OCI-LY3 (cell line): ENCODE data around the gene CASP12.
A peak's percentile ranks its signal among the peaks of the same experiment; 100 is the strongest.

Experiments used
- H2AFZ ChIP-seq: fragments of 200-600, 300-600 bp; shearing (Covaris generic); 2 replicates; pipeline ENCODE4 v1.6.0; 2014; ENCODE audit warnings: antibody characterized with exemption, low read depth, low read length
- H3K27ac ChIP-seq: fragments of 200-600, 300-600 bp; sonication (generic); 2 replicates; pipeline ENCODE4 v1.5.1; 2014; ENCODE audit warnings: mild to moderate bottlenecking, low read length, moderate library complexity, mixed read lengths
- H3K27me3 ChIP-seq: fragments of 200-600, 300-600 bp; sonication (generic); 2 replicates; pipeline ENCODE4 v1.6.1; 2014; ENCODE audit warnings: low read depth, low read length, mixed read lengths
- H3K36me3 ChIP-seq: fragments of 200-600, 300-600 bp; sonication (generic); replicated peaks from 2 replicates; pipeline ENCODE3; 2014; ENCODE audit warnings: low read depth, low read length, mixed read lengths
- H3K4me1 ChIP-seq: fragments of 300-600, 200-600 bp; sonication (generic); 2 replicates; pipeline ENCODE4 v1.6.1; 2014; ENCODE audit warnings: low read length, mixed read lengths
- H3K4me2 ChIP-seq: fragments of 200-600, 300-600 bp; sonication (generic); 2 replicates; pipeline ENCODE4 v1.6.1; 2014; ENCODE audit warnings: low read length, mixed read lengths
- H3K4me3 ChIP-seq: fragments of 300-600, 200-600 bp; sonication (generic); 2 replicates; pipeline ENCODE4 v1.5.1; 2014; ENCODE audit warnings: antibody characterized with exemption, mild to moderate bottlenecking, low read length, moderate library complexity
- H3K79me2 ChIP-seq: fragments of 300-600, 200-600 bp; shearing (Covaris generic); 2 replicates; pipeline ENCODE4 v1.6.1; 2014; ENCODE audit warnings: mild to moderate bottlenecking, low read length, mixed read lengths
- H3K9ac ChIP-seq: fragments of 300-600, 200-600 bp; shearing (Covaris generic); 2 replicates; pipeline ENCODE4 v1.6.0; 2014; ENCODE audit warnings: mild to moderate bottlenecking, low read length, moderate library complexity
- H3K9me3 ChIP-seq: fragments of 200-600, 300-600 bp; shearing (Covaris generic); 2 replicates; pipeline ENCODE4 v1.6.1; 2014; ENCODE audit warnings: low read length, mixed read lengths; ENCODE audit not compliant: insufficient read depth
- H4K20me1 ChIP-seq: fragments of 200-600, 300-600 bp; sonication (generic); 2 replicates; pipeline ENCODE4 v1.6.1; 2016; ENCODE audit warnings: low read length, mixed read lengths; ENCODE audit not compliant: insufficient read depth
- CTCF ChIP-seq: fragments of 200-600, 300-600 bp; sonication (generic); IDR thresholded peaks from 2 replicates; pipeline ENCODE4 v1.5.1; 2014; ENCODE audit warnings: antibody characterized with exemption, low read length, low read depth
- EZH2phosphoT487 ChIP-seq: fragments of 200-600 bp; shearing (Covaris generic); IDR thresholded peaks from 2 replicates; pipeline ENCODE4 v1.6.1; 2018; ENCODE audit warnings: antibody characterized with exemption, mixed run types, low read depth

CASP12 gene

DNA sequence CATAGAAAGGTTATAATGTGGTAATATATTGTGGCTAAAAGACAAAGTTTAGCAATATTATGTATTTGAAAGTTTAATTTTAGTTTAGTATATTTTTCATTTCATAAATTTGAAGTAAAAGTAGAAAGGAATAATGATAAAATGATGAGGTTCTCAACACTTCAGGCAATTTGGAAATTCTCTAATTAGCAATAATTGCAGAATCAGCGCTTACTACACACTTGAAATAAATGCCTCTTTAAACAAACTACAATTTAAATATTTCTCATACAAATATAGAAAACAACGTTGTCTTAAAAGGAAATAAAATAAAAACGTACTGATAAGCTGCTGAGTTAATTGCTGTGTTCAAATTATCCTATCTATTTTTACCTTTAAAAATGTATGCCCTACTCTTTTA lies 25.9 kb downstream of the CASP12 start:
- no peak overlapping the region for H2AFZ ChIP-seq
- H3K4me1 ChIP-seq: peaks cover 22% of the 10 kb centered on the region
- H3K79me2 ChIP-seq: no peaks in the 10 kb centered on the region
- no peaks in the 10 kb centered on the region for H4K20me1 ChIP-seq
- no peak for TF ChIP-seq EZH2phosphoT487
- TF ChIP-seq CTCF: no peak
- no peak overlapping the region for H3K4me3 ChIP-seq
- no peak overlapping the region for H3K9ac ChIP-seq
- H3K27ac ChIP-seq: no peak overlapping the region
- no peaks in the 10 kb centered on the region for H3K9me3 ChIP-seq
- H3K4me2 ChIP-seq: no peak overlapping the region
- H3K27me3 ChIP-seq: no peaks in the 10 kb centered on the region
- no peaks in the 10 kb centered on the region for H3K36me3 ChIP-seq

DNA sequence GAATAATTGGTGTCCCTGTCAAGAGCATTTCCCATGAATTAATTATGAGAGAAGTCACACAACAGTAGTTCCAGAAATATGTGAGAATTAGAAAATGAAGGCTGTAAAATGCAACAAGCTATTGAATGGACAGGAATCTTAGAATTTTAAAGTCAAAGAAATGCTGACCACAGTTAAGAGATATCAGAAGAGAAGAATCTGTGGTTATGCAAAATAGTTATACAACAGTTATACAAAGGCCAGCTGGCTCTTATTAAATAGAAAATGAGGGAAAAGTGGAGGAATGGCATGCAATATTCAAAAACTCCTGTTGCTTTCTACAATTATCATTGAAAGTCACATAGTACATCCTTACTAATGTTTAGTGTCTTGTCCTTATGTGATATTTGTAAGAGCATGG lies 27.4 kb downstream of the CASP12 start:
- Histone ChIP-seq H3K4me3 (no peak overlapping the region), H3K27me3 (no peaks in the 10 kb centered on the region), H4K20me1 (no peaks in the 10 kb centered on the region), H3K27ac (no peak overlapping the region), H3K4me2 (peak overlapping the region; percentile 3; the same call in 1 of the 2 replicates), H3K36me3 (no peaks in the 10 kb centered on the region), H2AFZ (no peak overlapping the region), H3K9ac (no peak overlapping the region), H3K9me3 (no peaks in the 10 kb centered on the region), H3K4me1 (peaks cover 7% of the 10 kb centered on the region), H3K79me2 (no peaks in the 10 kb centered on the region)
- TF ChIP-seq CTCF (no peak), EZH2phosphoT487 (no peak)

DNA sequence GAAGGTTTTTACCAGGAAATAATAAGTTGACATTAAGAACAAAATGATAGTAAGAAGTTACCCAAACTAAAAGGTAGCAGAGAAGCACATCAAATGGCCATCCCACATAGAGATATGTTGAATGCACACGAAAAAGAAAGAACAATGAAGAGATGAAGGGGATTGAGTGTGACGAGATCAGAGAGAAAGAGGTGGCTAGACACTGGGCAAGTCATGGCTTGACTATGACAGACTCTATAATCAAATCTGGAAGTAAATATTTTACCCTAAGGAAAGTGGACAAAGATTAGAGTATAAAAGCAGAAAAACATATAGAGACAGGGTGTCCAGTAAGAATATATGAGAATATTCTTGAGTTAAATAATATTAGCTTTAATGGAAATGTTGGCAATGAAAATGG lies 31.4 kb downstream of the CASP12 start:
- H3K27me3 ChIP-seq: no peaks in the 10 kb centered on the region
- peaks cover 7% of the 10 kb centered on the region for H3K4me1 ChIP-seq
- no peaks in the 10 kb centered on the region for H4K20me1 ChIP-seq
- no peak overlapping the region for H2AFZ ChIP-seq
- no peak overlapping the region for H3K4me2 ChIP-seq
- no peaks in the 10 kb centered on the region for H3K36me3 ChIP-seq
- no peaks in the 10 kb centered on the region for H3K79me2 ChIP-seq
- no peak overlapping the region for H3K27ac ChIP-seq
- TF ChIP-seq CTCF (no peak), EZH2phosphoT487 (no peak)
- H3K9ac ChIP-seq: no peak overlapping the region
- H3K9me3 ChIP-seq: no peaks in the 10 kb centered on the region
- H3K4me3 ChIP-seq: no peak overlapping the region

- Histone ChIP-seq H3K36me3 (no peaks in the 10 kb centered on the region), H2AFZ (no peak overlapping the region), H3K4me1 (peaks cover 8% of the 10 kb centered on the region; the same call in 1 of the 2 replicates), H3K9ac (no peak overlapping the region), H3K4me3 (no peak overlapping the region), H3K4me2 (no peak overlapping the region; the same call in 1 of the 2 replicates), H4K20me1 (no peaks in the 10 kb centered on the region), H3K27me3 (no peaks in the 10 kb centered on the region), H3K9me3 (no peaks in the 10 kb centered on the region), H3K27ac (no peak overlapping the region), H3K79me2 (no peaks in the 10 kb centered on the region)
- TF ChIP-seq EZH2phosphoT487 (no peak), CTCF (no peak)
Measured at GRCh38 chr11:104858882-104859775, 39.1 kb downstream of the CASP12 start.
